ENCODE measurements around the gene POLD3.

- TF ChIP-seq ZNF274 (IDR thresholded peaks at IDR 0.05; ENCODE audit: low read depth, low read length) (no peak), SUZ12 (IDR thresholded peaks at IDR 0.05; ENCODE audit: extremely low read depth, insufficient read depth, insufficient read length) (no peak), YY1 (IDR thresholded peaks at IDR 0.05; ENCODE audit: insufficient read depth, insufficient read length) (no peak)
Observed at GRCh38 chr11:74636630-74637184, 44.3 kb downstream of the POLD3 start.

Measured in NT2/D1 (cell line).